Psoas muscle (tissue), 8 donors: ENCODE results near the gene C14orf180. TPM values are rescaled to one million over a fixed set of nuclear protein-coding genes. Genes with fewer than 3 reads are reported as not detected.

Source experiments
- ATAC-seq, 4 donors: fragments of 200-7000 bp; cut with Tn5 transposase; one replicate each; pipeline ENCODE4 v1.9.1; 2020; ENCODE audit warnings: moderate library complexity in 3 of 4, mild to moderate bottlenecking in 2 of 4
- DNase-seq, 2 donors: peaks; one replicate each; pipeline ENCODE4 v3.0.0-alpha.2; 2020
- H3K27ac ChIP-seq: fragments of 200-600 bp; one replicate; pipeline ENCODE4 v1.8.0; 2022
- H3K27me3 ChIP-seq, 3 donors: fragments of 200-600 bp in 1 of 3; one replicate each; pipeline versions ENCODE4 v1.6.1 to v1.8.0; 2013 to 2022; ENCODE audit warnings: low read length in 2 of 3, mild to moderate bottlenecking in 2 of 3, moderate library complexity in 1 of 3; ENCODE audit not compliant: insufficient read depth in 3 of 3
- H3K36me3 ChIP-seq, 2 donors: fragments of 200-600 bp in 1 of 2; one replicate each; pipeline versions ENCODE4 v1.6.1 to v1.8.0; 2013 to 2022; ENCODE audit warnings: low read depth in 1 of 2, mild to moderate bottlenecking in 1 of 2, moderate library complexity in 1 of 2; ENCODE audit not compliant: insufficient read depth in 1 of 2
- H3K4me1 ChIP-seq: fragments of 200-600 bp; one replicate; pipeline ENCODE4 v1.8.0; 2022
- H3K4me3 ChIP-seq: fragments of 200-600 bp; one replicate; pipeline ENCODE4 v1.8.0; 2022; ENCODE audit warnings: mild to moderate bottlenecking
- H3K9me3 ChIP-seq: fragments of 200-600 bp; one replicate; pipeline ENCODE4 v1.8.0; 2022
- WGBS, 3 donors: extraction: QIAGEN DNeasy Blood & Tissue Kit; methylation state at CpG; one replicate each; pipeline versions ENCODE4 v1.1.6 to v1.1.7; 2013; 5-methylcytosine and 5-hydroxymethylcytosine counted together
- intact Hi-C, 2 donors: fragments of 100-400 bp; cut with DNase I; formaldehyde crosslinking; loops; one replicate each; pipeline versions ENCODE4 v1.11.0 to v1.14.2; 2022
- polyA plus RNA-seq, 3 donors: library from polyadenylated mRNA; stranded (reverse); fragments of 200-250 nt; gene quantifications; one replicate each; pipeline ENCODE4 v1.2.3, GENCODE V29; 2013
- total RNA-seq, 4 donors: library from RNA; stranded (reverse); fragmentation: NEBNext Ultra II Directional in 2 of 4; extraction: Animal tissue kit (Norgen Biotek cat#: 25700) in 2 of 4; gene quantifications; one replicate each; pipeline versions ENCODE4 v1.2.1 to v1.2.4, GENCODE V29; 2021 to 2023
- TF ChIP-seq, protein P1 (sequence below): fragments of 200-600 bp; IDR thresholded peaks from one replicate; pipeline ENCODE4 v1.8.0; 2022; ENCODE audit warnings: antibody characterized with exemption
- donor health status: healthy with polysubstance abuse.
- donor health status: DM: no; HTN: no; CAD: no; lungs with moderate emphysema.
- donor health status: Bipolar disorder and iron deficiency.
- donor health status: healthy.
- donor health status: DM: yes; HTN: yes; CAD: no.
- donor health status: DM: no; HTN: no; CAD: no.
- donor health status: DM: no; HTN: no; CAD: no.
- donor health status: DM: yes; HTN: yes; CAD: no.

The C14orf180 gene
- total and polyA plus RNA-seq, 7 donors: 0.32 to 7.3 (median 0.58) TPM

DNA sequence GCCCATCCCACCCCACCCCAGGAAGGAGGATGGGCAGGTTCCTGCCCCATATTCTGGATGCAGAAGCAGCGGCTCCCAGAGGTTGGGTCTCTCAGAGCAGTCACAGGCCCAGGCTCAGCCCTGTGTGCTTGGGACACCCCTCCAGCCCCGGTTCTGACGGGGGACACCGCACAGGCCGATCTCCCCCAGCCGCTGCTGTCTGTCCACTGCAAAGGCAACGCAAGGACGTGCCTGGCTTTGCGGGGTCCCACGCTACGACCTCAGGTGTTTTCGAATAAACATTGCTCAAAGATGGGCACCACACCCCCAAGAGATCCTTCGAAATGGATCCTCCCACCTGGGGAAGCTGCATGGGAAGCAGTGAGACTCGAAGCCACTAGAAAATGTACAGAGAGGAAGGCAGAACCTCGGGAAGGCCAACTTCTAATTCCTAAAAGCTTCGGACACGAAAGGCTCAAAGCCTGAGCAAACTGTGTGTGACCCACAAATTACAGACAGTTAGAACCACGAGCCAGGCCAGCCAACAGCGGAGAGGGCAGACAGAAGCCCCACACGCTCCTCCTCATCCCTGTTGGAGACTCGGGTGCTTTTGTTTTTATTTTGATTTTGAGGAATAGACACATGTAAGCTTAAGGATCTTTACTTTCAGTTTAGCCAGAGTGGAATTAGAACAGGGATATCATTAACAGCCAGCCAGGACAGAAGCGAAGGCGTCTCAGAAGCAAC, 10.8 kb downstream of the C14orf180 start:
- Histone ChIP-seq H3K36me3 (no peaks in the 10 kb centered on the region), H3K27me3 (peaks cover 0 to 8% (median 0%) of the 10 kb centered on the region in 3 donors), H3K9me3 (no peaks in the 10 kb centered on the region), H3K4me3 (no peak overlapping the region), H3K27ac (no peak overlapping the region), H3K4me1 (no peaks in the 10 kb centered on the region)
- WGBS, 3 donors: 86 to 89% (median 86%) methylated on average over 23 of the region's 23 CpGs
- TF ChIP-seq, protein P1, sequence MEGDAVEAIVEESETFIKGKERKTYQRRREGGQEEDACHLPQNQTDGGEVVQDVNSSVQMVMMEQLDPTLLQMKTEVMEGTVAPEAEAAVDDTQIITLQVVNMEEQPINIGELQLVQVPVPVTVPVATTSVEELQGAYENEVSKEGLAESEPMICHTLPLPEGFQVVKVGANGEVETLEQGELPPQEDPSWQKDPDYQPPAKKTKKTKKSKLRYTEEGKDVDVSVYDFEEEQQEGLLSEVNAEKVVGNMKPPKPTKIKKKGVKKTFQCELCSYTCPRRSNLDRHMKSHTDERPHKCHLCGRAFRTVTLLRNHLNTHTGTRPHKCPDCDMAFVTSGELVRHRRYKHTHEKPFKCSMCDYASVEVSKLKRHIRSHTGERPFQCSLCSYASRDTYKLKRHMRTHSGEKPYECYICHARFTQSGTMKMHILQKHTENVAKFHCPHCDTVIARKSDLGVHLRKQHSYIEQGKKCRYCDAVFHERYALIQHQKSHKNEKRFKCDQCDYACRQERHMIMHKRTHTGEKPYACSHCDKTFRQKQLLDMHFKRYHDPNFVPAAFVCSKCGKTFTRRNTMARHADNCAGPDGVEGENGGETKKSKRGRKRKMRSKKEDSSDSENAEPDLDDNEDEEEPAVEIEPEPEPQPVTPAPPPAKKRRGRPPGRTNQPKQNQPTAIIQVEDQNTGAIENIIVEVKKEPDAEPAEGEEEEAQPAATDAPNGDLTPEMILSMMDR: no peak
- intact Hi-C loops: no loop called here
- DNase-seq (peak in 1 of 2 donors; percentile 23), ATAC-seq (no peak)

DNA sequence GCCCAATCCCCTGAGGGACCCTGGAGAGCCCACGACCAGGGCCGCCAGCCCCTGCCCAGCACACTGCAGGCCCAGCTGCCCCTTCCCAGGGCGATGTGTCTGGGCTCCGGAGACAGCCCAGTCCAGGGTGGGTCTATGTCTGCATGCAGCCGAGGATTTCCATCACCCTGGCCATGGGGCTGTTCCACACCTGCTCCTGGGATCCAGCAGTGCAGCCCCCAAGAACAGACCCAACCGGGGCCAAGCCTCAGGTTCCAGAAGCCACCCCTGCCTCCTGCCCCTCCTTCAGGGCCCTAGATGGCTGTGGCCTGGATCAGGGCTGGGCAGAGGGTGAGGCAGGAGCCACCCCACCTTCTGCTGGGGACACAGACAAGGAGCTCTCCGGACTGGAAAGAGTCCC, 11.5 kb downstream of the C14orf180 start:
- no peaks in the 10 kb centered on the region for H3K9me3 ChIP-seq
- H3K36me3 ChIP-seq: no peaks in the 10 kb centered on the region
- H3K27me3 ChIP-seq: peaks cover 0 to 11% (median 2%) of the 10 kb centered on the region in 3 donors
- no peaks in the 10 kb centered on the region for H3K4me1 ChIP-seq
- no peak overlapping the region for H3K27ac ChIP-seq
- 72 to 82% (median 80%) methylated on average over 7 of the region's 7 CpGs for WGBS, 3 donors
- DNase-seq (peak in 1 of 2 donors; percentile 18), ATAC-seq (no peak)
- TF ChIP-seq, protein P1: no peak
- H3K4me3 ChIP-seq: no peak overlapping the region
- intact Hi-C loops: no loop called here

DNA sequence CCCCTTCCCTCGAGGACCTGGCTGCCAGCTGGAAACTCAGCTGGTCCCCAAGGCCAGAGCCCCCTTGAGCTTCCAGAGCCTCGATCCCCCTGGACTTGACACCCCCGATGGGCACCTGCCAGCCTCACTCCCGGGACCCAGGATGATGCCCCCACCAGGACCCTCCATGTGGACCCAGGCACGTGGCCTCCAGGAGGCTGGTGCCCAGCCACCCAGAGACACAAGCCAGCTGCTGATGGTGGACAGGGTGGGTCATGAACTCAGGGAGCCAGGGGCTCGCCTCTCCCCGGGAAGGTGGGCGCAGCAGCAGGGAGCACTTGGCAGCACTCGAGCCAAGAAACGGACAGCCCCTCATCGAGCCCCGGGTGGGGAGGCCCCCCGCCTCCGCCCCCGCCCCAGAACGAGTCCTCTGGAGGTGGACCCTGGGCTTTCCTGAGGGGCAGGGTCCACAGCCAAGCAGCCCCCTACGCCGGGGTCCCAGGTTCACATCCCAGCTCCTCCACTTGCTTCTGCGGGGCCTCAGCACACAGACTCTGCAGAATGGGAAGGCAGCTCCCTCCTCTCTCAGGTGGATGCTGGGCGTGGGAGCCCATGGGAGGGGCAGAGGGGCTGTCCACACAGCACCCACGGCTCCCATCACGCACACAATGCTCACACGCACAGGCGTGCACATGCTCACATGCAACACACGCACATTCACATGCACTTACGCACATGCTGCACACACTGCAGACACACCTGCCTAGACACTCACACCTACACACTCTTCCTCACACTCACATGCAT, 12.1 kb downstream of the C14orf180 start:
- Histone ChIP-seq H3K27ac (no peak overlapping the region), H3K9me3 (no peaks in the 10 kb centered on the region), H3K36me3 (no peaks in the 10 kb centered on the region), H3K4me3 (no peak overlapping the region), H3K27me3 (peaks cover 0 to 18% (median 2%) of the 10 kb centered on the region in 3 donors), H3K4me1 (no peaks in the 10 kb centered on the region)
- intact Hi-C loops: no loop called here
- DNase-seq (peak; percentile 8 to 36), ATAC-seq (no peak)
- TF ChIP-seq, protein P1: no peak
- 79 to 88% (median 79%) methylated on average over 22 to 26 of the region's 26 CpGs for WGBS, 3 donors

DNA sequence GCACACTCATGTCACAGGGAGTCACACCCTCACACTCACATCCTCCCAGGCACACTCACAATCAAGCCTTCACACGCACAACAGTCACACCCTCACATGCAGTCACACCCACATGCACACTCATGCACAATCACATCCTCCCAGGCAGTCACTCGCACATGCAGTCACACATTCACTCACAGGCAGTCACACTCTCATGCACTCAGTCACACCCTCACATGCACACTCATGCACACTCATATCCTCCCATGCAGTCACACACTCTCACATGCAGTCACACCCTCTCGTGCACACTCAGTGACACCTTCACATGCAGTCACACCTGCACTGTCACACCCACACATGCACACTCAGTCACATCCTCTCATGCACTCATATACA, 12.7 kb downstream of the C14orf180 start:
- intact Hi-C loops: no loop called here
- TF ChIP-seq, protein P1: no peak
- Histone ChIP-seq H3K9me3 (no peaks in the 10 kb centered on the region), H3K4me3 (no peak overlapping the region), H3K4me1 (no peaks in the 10 kb centered on the region), H3K27ac (no peak overlapping the region), H3K27me3 (peaks cover 0 to 21% (median 2%) of the 10 kb centered on the region in 3 donors), H3K36me3 (no peaks in the 10 kb centered on the region)
- no peak for ATAC-seq
- WGBS, 3 donors: 72 to 78% (median 72%) methylated on average over 3 of the region's 3 CpGs
- peak; percentile 0 to 19 for DNase-seq
